GM18873 (cell line): ENCODE results near the gene HDAC2.
"Not testable (repeated sequence)": the region's sequence is repeated elsewhere in the genome, so short reads cannot be mapped to it uniquely, and the experiment has no call there.

ENCODE experiments used
- ATAC-seq: cut with Tn5 transposase; IDR thresholded peaks from one replicate; pipeline ENCODE4 v1.9.1; 2021; ENCODE audit warnings: mild to moderate bottlenecking, moderate library complexity, moderate number of reproducible peaks; ENCODE audit not compliant: unreplicated experiment, low FRiP score

Gene HDAC2

GRCh38 chr6:113970805-113971676 lies at the start of gene HDAC2:
Gene HDAC2 (minus strand): TSS chr6:113971148. CDS start chr6:113970908, 240 bp downstream.
- peak; percentile 90 for ATAC-seq

DNA sequence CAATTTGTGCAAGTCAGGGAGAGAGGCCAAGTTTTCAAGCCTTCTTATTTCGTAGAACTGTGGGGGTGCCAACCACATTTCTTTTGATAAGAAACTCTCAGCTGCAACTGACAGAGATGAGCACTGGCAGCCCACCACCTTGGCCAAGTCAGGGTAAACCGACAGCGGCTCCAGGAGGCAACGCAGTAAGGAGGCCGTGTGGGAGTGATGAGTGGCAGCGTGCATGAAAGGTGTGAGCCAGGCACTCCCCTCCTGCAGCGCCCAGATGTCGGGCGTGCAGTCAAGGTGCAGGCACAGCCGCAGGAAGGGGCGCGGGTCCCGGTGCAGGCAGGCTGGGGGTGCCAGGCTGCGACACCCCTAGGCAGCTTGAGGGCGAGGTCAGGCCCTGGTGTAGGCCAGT lies 49.2 kb upstream of the HDAC2 start:
- ATAC-seq = no peak

- ATAC-seq = not testable (repeated sequence)
These were observed 46.2 kb upstream of the HDAC2 start for GRCh38 chr6:114017146-114017545.

DNA sequence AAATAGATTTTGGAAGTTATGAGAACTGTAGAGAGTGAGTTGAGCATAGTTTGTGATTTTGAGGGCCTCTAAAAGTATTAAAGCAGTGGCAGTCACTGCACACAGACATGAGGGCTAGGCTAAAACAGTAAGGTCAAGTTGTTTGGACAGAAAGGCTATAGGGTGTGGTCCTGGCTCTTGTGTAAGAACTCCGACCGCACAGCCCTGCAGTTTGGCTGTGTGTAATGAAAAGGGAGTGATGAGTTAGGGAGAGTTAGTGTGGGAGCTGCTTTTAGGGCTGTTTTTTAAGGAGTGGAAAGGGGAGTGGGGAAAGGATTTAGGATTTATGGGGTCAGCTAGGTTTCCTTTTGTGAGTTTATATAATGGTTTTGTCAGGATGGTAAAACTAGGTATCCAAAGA lies 43.2 kb upstream of the HDAC2 start:
- ATAC-seq = not testable (repeated sequence)

DNA sequence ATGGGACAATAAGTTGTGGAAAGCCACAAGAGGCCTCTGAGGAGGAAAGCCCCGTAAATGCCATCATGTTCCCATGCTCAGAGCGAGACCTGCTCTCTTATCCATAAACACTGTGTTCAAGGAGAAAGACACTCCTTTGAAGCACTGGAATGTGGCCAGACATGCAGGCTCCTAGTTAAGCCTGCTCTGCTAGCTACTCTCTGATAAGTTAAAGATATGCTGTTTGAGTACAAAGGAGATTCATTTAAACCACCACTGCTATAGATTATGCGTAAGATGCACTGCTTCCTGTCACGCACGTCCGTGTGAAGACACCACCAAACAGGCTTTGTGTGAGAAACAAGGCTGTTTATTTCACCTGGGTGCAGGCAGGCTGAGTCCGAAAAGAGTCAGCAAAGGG lies 40.5 kb upstream of the HDAC2 start:
- not testable (repeated sequence) for ATAC-seq

DNA sequence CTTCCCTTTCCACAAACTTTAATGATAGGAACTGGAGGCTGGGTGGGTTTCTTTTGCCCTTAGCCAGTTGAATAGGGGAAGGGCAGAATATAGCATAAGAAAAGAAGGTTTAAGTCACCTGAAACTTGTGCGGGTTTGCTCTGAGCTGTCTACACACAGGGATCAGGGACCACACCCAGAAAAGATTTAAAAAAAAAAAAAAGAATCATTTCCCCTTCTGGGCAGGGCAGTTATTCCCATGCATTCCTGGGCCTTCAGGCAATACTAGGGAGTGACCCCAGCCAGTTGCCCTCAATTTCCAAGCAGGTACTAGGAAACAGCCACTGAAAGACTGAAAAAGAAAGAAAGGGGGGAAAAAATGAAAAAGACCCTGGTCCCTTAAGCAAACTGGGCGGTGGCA lies 39.6 kb upstream of the HDAC2 start:
- no peak for ATAC-seq

- ATAC-seq = no peak
These were observed 38.2 kb upstream of the HDAC2 start for GRCh38 chr6:114009192-114009591.

DNA sequence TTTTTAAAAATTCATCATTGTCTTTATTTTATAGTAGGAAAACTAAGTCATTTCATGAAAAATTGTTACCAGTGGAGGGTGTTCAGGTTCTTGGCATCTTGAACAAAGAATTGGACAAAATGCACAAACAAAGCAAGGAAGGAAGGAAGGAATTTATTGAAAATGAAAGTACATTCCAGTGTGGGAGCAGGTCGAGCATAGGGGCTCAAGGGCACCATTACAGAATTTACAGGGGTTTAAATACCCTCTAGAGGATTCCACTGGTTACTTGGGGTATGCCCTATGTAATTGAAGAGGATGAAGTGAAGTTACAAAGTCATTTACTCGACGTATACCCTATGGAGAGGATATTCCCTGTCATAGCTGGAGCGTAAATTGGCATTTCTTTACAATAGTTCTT lies 37.4 kb upstream of the HDAC2 start:
- ATAC-seq = no peak

DNA sequence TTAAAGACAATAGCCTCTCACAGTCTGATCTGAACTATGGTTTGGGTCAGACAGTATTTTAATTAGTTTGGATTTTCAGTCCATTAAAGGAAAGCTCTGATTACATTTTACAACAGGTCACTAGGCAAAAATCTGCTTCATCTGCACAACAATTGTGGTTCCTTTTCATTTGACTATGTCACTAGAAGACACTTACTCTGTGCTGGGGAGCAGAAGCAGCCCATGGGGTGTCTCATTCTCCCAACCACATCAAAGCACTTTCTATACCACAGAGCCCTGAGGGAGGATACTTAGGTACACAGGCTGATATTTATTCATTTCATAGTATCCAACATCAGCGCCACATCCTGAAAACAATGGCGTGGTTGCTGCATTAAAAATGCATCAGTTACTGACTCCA lies 36.6 kb upstream of the HDAC2 start:
- no peak for ATAC-seq

DNA sequence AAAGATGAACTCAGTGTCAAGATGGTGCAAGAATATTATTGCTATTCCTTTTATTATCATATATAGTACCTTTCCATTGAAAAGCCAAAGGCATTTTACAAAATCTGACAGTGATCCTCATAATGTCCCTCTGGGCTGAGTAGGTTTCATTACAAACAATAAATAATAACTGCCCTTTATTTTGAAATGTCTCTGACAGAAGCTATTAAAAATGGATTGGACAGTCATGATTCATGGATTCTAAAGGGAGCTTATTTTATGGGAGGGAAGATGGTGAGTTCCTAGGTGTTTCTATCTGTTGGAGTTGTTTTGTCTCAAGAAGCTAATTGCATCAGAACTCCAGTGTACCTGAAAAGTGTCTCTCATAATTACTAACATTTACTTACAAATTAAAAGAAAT lies 30.4 kb upstream of the HDAC2 start:
- no peak for ATAC-seq

DNA sequence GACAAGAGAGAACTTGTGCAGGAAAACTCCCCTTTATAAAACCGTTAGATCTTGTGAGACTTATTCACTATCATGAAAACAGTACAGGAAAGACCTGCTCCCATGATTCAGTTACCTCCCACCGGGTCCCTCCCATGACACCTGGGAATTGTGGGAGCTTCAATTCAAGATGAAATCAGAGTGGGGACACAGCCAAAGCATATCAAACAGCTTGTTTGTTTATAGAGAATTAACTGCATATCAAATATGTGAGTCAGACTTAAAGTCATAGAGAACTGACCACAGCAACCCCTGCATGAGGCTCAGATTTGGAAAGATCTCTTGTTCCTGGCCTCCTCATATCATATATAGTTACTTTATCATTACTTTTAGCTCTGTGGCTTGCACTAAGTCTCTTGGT lies 29.1 kb upstream of the HDAC2 start:
- ATAC-seq = no peak

GRCh38 chr6:113999284-113999683 lies 28.3 kb upstream of the HDAC2 start:
- no peak for ATAC-seq

DNA sequence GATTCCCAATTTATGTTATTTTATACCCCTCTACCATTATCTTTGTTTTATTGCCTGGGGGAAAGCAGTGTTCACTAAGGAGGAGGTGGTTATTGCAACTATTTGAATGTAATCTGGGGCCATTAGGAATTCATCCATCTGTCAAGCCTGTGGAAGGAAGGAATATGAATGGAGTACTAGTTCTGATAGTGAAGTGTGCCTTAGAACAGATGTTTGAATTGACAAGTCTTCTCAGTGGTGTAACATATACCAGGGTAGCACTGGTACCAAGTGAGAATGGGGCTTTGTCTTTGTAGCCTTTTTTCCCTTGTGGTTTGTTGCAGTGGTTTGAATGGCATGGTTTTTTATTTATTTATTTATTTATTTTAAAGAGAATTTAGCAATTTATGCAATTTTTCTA lies 27.9 kb upstream of the HDAC2 start:
- ATAC-seq = no peak

DNA sequence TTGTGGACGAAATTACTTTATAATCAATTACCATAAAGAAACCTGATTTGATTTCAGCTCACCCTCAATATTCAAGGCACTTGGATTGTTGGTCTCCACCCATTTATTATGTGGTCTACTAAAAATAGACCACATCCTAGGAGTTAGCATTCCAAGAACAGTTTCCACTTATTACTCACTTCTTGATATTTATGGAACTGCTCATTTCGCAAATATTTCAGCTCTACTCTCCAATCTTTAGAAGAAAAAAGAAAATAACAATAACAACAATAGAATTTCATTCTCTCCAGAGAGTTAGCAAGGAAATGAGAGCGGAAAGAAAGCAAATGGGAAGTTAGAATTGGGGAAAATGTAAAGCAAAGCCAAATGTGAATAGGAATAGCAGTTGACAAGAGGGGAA lies 26.2 kb upstream of the HDAC2 start:
- ATAC-seq = no peak

DNA sequence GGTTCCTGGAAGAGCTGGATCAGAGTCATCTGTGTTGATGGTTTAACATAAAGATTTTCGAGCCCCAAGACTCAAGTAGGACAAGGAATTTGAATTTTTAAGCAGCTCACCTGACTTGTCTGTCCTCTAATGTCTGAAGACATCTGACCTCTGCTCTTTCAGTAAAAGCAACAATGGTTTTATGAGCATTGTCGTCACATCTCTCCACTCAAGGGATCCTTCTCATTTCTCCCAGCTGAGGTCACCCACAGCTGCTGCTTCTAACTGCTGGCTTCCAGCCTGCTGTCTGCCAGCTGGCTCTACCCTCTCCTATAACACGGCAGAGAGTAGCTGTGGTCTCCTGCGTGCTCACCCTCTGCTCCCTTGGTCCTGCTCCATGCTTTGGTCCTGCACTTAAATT lies 24.7 kb upstream of the HDAC2 start:
- ATAC-seq = no peak

- ATAC-seq = peak; percentile 95
These were observed 24.0 kb upstream of the HDAC2 start for GRCh38 chr6:113994934-113995342.

- no peak for ATAC-seq
These were observed 18.7 kb upstream of the HDAC2 start for GRCh38 chr6:113989675-113990074.

GRCh38 chr6:113982675-113983074 lies 11.7 kb upstream of the HDAC2 start:
- ATAC-seq = not testable (repeated sequence)

- ATAC-seq = no peak
These were observed 11.2 kb upstream of the HDAC2 start for GRCh38 chr6:113982055-113982550.

- peak; percentile 62 for ATAC-seq
These were observed 10.1 kb upstream of the HDAC2 start for GRCh38 chr6:113980937-113981554.

DNA sequence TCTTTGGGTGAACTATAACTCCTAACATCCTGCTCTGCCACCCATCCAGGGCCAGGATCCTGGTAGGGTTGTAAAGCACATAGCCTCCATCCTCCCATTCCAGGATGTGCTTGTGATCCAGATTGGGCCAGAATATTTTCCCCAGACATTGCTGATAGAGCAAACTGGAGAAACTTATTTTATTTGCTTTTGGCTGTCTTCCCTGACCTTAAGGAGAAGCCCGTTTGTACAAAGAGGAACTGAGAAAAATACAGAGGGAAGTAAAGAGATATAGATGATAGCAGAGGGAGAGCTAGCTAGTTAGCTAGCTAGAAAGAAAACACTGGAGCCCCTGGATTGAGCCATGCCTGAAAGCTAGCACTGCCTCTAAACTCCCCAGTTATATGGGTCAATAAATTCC lies 9.0 kb upstream of the HDAC2 start:
- ATAC-seq = no peak
